GM19351 (cell line): ENCODE measurements around the gene CCDC85C.
A peak's percentile ranks its signal among the peaks of the same experiment; 100 is the strongest.

ENCODE experiments used
- ATAC-seq: cut with Tn5 transposase; IDR thresholded peaks from one replicate; pipeline ENCODE4 v1.9.1; 2021; ENCODE audit warnings: mild to moderate bottlenecking, moderate library complexity; ENCODE audit not compliant: unreplicated experiment

The CCDC85C gene

GRCh38 chr14:99606359-99606758 is 2.4 kb upstream of the CCDC85C start:
- ATAC-seq, result no peak

GRCh38 chr14:99605299-99605961 is 1.4 kb upstream of the CCDC85C start:
- peak; percentile 43 for ATAC-seq

- ATAC-seq, result peak; percentile 25
These were observed 825 bp upstream of the CCDC85C start for GRCh38 chr14:99604766-99605298.

- ATAC-seq, result peak; percentile 83
These were observed 315 bp upstream of the CCDC85C start for GRCh38 chr14:99604278-99604765.

GRCh38 chr14:99602788-99603415 is 1.1 kb downstream of the CCDC85C start:
- no peak for ATAC-seq

GRCh38 chr14:99602054-99602787 is 1.8 kb downstream of the CCDC85C start:
- ATAC-seq, result no peak

- no peak for ATAC-seq
These were observed 2.6 kb downstream of the CCDC85C start for GRCh38 chr14:99601361-99601831.

DNA sequence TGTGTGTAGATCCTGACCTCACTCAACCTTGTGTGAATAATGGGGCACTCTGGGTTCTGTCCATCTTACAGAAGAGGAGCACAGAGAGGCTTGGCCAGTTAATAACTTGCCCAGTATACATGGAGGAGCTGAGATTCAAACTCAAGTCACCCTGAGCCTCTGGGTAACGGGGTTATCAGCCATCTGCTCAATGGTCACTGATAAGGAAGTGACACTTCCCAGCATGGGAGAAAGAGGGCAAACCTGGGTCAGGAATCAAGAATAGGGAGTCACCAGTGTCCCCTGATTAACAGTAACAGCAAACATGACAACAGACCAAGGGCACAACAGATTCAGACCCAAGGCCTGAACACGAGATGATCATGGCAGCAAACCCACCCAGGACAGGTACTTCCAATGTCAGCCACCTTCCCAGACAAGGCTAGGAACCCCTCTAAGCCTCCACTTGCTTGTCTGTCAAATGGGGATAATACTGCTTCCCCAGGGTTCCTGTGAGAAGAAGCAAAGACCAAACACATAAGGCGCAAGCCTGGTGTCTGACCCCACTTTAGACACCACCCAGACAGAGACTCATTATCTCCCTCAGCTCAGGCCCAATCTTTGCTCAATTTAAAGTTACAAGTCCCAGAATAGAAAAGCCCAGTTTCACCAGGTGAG is 3.6 kb downstream of the CCDC85C start:
- no peak for ATAC-seq

- ATAC-seq, result no peak
These were observed 4.6 kb downstream of the CCDC85C start for GRCh38 chr14:99599393-99599792.

GRCh38 chr14:99598774-99599173 is 5.2 kb downstream of the CCDC85C start:
- ATAC-seq, result no peak

- no peak for ATAC-seq
These were observed 6.0 kb downstream of the CCDC85C start for GRCh38 chr14:99597911-99598600.

DNA sequence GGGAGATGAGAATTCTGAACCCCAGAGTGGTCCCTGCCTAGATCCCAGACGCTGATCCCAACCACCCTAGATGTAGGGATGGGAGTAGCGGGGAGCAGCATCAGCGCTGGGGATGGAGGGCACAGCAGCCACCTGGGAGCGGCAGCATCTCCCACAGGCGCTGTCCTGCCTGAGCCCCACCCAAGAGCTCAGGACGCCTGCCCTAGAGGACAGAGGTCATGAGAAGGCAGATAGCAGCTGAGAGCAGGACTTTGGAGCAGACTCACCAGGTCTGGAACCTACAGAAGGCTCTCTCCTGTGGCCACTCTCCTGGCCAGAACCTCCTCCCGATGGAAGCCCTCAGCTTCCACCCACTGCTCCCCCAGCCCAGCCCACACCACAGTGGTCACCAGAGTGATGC is 7.2 kb downstream of the CCDC85C start:
- no peak for ATAC-seq

DNA sequence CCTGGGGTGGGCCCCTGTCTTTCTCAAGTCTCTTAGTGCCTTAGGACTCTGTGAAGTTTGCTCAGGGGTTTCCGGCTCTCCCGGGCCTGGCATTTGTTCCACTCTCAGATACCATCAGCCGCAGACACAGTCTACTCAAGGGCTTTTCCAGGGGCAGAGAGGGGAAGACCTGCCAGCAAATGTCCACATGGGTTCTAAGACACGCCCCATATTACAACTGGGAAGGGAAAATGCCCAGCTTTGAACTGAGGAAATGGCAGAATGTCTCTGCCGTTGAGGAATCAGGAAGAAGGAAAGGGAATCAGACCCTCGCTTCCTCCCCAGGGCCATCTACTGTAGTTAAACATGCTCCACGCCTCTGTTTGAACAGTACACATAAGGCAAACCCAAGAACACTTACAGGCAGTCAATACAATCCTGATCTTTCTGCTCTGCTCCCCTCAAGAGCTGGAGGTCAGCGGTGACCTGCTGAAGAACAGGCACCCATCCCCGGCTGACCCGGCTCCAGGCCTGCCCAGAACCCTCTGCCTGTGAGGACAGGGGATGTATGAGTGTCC is 7.9 kb downstream of the CCDC85C start:
- no peak for ATAC-seq

DNA sequence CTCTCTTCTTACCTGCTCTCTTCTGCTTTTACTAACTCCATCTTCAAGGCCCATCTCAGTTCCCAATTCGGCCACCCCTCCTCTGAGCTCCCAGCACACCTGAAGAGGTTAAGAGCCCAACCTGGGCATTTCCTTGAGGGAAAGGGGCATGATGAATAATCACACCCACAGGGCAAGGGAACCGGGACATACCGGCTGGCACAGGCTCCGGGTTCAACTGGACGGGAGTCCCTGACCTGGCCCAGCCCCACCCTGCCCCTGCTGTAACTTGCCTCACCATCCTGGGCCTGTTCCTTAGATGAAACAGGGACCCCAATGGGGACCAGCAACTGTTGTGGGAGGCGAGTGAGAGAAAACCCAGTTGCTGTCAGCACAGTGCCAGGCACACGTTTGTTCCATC is 8.5 kb downstream of the CCDC85C start:
- ATAC-seq, result no peak

GRCh38 chr14:99595034-99595433 is 9.0 kb downstream of the CCDC85C start:
- peak; percentile 95 for ATAC-seq

GRCh38 chr14:99593971-99594841 is 9.8 kb downstream of the CCDC85C start:
- no peak for ATAC-seq

- ATAC-seq, result no peak
These were observed 10.9 kb downstream of the CCDC85C start for GRCh38 chr14:99592933-99593753.

DNA sequence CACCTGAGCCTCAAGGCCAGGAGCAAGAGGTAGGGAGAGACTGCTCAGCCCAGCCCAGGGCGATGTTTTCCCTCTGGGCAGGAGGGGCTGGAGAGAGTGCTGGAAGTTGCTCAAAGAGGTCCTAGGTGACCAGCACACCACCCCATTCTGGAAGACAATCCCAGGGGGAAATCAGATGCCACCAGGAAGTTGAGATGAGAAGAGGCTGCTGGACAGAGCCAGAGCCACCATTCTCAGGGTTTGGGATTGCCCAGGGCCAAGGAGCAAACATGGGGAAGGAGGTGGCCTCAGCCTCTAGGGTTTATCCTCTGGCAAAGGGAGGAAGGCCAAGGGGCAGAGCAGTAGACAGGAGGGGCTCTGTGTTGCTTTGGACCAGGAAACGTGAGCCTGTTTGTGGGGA is 11.6 kb downstream of the CCDC85C start:
- no peak for ATAC-seq
